ENCODE data around the gene VDR.

VDR gene
- 3.1 to 268 (median 8.5) reads per million in 3 experiments for total RNA-seq

DNA sequence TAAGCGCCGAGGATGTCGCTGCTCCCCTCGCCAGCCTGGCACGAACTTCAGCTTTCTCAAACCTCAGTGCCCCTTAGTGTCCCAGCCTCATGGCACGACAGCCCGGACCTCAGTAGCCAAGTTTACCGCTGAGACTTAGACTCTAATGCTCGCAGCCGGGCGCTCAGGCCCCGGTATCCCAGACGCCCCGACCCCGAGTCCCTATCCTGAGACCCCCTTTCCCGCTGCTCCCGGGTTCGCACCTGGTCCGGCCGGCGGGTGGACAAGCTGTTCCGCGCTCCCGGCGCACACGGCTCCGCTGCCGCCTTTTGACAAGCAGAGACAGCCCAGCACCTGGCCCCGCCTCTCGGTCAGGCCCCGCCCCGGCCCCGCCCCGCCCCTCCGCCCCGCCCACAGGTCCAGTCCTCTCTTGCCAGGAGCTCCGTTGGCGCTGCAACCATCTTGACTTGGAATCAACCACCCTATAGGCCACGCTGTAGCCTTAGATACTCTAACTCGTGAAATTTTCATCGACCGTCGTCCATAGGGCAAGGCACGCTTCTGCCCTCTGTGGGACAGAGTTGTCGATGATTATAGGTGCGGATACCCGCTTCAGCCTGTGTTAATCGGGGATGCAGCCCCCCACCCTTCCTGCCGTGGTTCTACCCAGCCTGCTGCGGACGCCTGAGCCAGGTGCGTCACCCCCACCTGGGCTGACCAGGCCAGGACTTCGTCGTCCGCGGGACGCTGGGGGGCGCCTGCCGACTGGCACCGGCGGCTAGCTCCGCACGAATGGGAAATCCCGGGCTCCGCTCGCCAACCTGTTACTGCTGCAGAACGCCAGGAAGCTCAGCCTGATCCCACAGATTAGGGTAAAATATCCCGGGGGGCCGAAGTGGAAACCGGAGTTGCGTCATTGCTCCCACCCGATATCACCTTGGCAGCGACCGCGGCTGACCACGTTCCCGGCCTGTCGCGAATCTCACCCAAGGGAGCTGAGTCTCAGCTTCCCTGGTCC, at the start of gene VDR:
TSS of gene VDR (minus strand) at position 282 of the 997 bp plus-strand sequence. CDS start 25,881 bp downstream, outside the sequence.
- DNase-seq: peak; percentile 58

DNA sequence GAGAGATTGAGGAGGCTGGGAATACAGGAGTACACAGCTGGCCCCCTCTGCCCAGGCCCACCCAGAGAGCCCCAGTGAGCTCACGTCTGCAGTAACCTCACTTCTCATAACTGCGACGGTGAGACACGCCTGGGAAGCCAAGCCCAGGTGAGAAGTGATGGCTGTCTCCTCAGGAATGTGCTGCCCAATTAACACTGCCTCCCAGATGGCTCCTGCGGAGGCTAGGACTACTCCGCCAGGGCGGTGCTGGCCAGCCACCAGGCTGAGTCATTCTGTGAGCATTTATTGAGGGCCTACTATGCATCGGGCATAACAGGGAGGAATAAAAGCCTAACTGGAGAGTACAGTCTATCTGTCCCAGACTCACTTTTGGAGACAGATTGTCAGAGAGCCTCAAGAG, 49.3 kb upstream of the VDR start:
- DNase-seq: no peak

DNA sequence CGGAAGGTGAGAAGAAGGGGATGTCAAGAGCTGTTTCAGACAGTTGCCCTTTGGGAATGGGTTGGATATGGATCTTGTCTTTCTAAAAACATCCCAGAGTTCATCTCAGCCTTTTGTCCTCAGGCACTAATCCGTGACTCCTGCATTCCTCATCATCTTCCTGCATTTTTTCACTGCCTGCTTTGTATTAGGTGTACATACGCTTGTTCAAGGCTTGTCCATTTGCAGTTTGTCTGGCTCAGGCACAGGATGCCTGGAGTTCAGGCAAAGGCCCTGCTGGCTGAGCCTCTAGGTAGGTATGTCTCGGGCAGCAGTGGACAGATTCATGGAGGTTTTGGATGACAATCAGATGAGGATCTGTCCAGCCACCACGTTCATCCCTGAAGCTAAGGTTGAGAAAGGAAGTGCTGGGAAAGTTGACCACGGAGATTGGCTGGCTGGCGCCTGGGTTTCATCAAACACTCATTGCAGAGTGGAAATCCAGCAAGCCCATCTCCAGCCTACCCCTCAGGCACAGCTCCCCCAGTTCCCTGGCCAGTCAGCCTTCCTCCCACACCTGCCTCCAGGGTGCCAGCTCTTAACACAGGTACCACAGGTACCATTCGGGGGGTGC, 46.2 kb upstream of the VDR start:
- DNase-seq: no peak

DNA sequence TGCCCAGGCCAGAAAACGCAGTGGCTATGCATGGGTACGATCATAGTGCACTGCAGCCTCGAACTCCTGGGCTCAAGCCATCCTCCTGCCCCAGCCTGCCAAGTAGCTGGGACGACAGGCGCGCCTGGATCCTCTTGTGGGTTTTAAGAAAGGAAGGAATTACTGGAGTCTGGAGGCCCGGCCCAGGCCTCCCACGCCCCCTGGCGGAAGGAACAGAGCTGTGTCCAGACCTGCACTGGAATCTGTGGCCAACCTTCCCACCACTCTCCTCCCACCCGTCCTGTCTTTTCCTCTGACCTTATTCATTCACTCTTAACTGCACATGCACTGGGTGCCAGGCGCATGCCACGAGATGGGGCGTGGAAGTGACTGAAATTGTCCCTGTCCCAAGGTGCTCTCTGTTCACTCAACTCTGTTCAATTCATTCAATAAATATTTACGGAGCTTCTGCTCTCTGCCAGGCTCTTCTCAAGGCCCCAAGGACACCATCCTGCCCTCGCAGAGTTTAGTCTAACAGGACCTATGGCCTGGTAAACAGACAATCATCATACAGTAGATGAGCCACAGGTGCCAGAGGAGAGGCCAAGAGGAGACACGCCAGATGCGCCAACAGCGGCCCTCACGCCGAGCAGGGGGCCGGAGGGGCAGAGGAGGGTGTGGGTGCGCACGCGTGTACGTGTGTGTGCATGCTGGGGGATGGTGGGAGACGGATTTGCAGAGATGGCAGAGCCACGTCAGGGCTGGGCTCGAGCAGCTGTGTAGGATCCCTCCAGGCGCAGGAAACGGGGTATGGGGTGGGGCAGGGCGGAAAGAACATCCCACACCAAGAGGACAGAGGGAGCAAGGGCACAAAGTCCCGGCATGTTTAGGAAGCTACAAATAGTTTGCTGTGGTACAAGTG, 44.9 kb upstream of the VDR start:
- peak; percentile 24 for DNase-seq

DNA sequence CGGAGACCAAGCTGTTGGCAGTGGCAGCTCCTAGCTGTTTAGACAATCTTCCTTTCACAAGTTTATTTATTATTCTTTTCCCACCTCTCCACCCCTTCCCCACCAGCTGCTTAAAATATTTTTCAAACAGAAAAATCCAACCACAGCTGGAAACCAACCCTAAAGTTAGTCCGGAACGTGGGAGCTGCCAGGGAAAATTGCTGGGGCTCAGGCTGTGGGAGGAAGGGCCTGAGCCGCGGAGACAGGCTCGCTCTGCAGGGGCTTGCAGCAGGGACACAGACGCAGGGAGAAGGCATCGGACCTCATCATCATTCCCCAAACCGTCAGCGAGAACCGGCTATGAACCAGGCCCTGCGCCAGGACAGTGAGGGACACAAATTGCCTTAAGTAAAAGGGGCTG, 42.5 kb upstream of the VDR start:
- DNase-seq: no peak

DNA sequence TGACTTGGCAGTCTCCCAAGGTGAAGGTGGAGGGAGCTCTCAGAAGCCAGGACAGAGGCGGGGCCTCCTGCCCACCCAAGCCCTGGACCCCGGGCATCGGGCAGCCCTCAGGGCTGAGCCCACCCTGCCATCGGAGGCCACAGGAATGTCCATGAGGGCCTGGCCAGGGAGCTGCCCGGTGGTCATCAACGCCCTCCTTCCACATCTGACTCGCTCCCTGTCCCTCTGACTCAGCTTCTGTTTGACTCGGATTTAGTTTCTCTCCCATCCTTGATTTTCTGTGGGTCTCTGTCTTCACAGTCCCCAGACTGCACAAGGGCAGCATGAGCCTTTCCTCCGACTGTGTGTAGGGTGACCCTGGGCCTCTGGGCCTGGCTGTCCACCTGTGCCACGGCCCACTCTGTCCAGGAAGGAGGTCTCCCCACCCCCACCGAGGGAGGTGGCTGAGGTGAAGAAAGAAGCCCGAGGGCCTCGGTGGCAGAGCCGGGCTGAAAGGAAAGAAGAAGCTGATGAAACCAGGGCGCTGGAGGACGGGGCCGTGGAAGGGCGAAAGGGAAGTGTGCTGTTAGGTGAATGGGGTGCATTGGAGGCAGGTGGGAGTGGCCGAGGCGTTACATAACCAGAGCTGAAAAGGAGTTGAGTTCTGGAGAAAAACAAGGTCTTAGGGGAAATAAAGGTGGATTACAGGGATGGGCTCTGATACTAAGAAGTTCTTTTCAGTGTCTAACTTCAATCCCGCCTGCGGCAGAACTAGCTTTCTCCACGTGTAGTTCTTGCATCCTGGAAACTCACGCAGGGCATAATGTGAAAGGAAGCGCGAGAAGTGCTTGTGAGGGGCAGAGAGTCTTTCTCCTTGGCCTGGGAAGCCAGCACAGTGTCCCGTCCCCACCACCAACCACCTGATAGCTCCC, 41.9 kb upstream of the VDR start:
- no peak for DNase-seq

DNA sequence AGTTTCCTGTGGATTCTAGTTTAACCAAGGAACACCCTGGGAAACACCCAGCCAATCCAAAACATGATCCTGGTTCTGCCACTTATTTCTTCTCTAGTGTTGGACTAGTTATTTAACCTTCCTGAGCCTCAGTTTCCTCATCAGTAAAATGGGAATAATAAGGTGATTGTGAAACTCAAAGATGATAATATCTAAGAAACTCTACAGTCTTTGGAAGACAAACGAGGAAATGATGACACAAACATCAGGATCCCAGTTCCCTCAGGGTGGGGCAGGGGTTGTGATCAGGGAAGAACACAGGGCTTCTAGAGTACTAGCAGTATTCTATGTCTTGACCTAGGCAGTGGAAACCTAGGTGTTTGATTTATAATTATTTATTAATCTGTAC, 40.5 kb upstream of the VDR start:
- DNase-seq: no peak

DNA sequence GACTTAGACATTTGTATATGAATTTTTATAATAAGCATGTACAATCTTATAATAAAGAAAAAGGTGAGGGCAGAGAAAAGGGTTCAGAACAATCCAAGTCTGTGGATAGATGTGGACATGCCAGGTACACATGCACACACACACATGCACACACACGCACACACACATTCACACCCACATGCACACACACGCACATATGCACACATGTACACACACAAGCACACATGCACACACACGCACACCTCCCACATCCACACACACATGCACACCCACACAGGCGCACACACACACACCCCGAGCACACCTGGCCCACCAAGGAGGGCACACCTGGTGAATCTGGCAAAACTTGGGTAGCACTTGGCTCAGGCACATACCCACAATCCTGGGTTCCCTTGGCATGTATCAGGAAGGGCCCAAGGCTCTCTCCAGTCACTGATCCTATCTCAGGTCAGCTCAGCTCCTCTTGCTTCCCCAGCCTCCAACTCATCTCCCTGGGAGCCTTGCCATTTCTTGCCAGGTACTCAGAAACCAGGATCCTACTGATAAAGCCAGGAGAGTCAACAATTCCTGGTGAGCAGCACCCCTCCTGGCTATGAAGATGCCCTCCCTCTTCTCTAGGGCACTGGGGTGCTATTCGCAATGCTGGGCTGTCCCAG, 40.0 kb upstream of the VDR start:
- no peak for DNase-seq

DNA sequence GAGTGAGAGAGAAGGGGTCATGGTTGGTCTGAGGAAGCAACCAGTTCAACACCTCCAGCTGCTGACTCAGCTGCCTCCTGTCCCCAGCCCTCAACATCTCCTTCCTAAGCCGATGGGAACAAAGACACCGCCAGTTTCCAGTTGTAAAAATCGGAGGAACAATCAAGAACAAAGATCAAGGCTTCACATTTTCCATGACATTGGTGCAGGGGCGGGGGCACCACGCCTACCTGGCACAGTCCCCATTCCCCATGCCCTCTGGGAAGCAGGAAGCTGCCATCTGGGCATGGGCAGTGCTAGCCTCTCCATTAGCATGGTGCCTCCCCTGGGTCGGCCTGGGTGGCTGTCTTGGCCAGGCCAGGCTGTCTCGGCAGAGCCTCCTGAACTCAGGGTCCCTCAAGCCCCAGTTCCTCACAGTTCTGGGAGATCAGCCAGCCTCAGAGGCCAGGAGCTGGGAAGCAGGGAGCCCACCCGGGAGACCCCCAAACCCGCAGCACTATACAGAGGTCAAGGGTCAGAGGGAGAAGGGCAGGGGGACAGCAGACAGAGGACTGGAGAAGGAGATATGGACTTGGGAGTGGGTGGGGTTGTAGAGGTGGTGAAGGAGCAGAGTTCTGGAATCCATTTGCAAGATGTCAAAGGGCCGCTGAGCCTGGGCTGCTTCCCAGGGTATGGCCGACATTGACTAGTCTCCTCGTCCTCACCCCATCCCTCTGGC, 39.0 kb upstream of the VDR start:
- no peak for DNase-seq

DNA sequence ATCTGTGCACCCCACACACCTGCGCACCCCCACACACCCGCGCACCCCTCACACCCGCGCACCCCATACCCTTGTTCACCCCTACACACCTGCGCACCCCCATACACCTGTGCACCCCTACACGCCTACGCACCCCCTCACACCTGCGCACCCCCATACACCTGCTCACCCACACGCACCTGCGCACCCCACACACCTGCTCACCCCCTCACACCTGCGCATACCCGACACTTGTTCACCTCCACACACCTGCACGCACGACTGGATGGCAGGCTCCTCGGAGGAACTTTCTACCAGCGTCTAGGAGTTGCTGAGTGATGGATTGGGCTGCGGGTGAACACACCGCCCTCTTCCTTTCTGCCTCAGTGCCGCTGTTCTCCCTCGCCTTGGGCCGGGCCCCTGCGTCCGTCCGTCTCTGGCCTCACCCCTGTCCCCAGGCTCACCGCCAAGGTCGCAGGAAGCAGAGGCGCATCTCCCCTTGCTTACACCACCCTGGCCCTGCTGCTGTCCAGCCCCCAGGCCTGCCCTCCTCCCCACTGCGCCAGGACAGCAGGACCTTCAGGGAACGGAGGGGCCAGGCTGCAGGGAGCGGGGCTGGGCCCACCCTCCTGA, 37.9 kb upstream of the VDR start:
- no peak for DNase-seq

DNA sequence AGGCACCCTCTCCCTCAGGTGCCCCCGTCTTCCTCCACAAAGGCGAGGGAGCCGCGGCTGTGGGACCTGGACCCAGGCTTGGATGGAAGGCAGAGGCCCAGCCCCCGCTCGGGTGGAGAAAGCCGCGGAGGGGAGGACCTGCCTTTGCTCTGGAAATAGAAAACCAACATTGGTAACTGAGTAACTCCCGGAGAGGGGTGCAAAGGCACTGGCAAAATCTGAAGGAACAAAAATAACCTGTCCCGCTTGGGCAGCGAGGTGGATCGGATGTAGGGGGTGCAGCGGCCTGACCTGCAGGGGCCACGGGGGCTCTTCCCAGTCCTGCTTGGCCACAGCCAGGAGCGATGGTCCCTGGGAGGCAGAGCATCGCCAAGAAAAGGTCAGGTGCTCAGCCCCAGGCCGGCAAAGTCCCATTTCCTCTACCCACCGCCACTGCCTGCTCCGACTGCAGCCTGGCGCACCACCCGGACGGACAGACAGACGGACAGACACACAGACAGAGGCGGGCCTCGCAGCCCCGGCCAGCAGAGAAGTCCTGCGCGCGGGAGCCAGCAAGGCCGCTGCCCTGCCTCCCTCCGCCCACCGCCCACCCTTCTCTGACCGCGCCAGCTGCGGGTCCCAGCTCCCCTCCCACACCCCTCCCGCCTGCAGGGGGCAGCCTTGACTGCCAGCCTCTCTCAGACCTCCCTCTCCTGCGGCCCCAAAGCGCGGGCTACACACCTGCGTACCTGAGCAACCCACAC, 37.2 kb upstream of the VDR start:
- DNase-seq: no peak

DNA sequence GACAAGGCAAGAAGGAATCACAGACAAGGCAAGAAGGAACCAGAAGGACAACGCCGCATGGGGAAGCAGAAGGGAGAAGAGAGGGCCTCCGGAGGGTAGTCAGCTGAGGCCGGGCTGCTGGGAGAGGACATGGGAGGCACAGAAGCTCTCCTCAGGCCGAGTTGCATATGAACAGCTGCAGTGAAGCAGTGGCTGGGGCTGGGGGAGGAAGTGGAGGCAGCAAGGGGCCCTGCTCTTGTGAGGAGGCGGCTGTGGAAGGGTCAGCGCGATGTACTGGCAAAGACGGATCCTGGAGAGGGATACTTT, 36.6 kb upstream of the VDR start:
- DNase-seq: no peak

DNA sequence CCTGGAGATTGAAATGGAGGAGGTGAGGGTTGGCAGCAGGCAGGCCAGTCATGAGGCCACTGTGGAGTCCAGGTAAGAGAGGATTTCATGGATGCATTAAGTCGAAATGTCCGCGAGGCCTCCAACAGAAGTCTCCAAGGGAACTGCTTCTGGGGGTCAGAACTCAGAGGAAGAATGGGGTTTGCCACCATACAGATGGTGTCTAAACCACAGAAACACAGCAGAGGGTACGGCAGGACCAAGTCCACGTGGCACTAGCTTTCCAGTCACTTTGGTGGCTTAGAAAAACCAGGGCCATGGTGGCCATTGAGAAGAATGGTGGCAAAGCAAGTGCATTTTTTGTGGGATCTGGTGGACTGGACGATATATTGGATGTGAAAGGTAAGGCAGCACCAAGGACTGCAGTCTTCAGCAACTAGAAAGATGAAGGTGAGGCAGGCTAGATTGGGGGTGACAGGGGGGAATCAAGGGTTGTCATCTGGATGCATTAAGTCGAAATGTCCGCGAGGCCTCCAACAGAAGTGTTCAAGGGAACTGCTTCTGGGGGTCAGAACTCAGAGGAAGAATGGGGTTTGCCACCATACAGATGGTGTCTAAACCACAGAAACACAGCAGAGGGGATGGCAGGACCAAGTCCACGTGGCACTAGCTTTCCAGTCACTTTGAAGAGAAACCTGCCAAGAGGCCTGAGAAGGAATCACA, 36.1 kb upstream of the VDR start:
- DNase-seq: no peak

DNA sequence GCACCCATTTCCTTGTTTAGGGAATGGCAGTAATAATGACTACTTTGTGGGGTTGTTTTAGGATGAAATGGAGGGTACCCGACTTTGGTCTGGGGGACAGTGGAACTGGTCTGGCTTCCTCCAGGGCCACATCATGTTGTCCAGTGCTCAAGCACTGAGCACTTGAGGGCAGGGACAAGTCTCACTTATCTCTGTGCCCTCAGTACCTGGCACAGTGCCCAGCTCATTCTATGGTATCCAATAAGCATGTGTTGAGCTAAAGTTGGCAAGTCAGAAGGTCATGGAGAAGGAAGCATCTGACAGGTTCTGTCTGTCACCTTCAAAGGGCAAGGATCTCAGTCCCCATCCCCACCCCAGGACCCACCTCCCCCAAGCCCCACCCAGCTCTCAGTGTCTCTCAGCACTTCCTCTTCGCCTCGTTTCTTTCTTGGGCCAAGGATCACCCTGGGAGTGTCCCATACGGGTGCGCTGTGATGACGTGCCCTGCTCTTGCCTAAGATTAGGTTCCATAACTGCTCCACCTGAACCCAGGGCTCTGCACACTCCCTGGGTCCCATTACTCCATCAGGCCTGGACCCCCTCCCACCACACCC, 34.3 kb upstream of the VDR start:
- DNase-seq: no peak

DNA sequence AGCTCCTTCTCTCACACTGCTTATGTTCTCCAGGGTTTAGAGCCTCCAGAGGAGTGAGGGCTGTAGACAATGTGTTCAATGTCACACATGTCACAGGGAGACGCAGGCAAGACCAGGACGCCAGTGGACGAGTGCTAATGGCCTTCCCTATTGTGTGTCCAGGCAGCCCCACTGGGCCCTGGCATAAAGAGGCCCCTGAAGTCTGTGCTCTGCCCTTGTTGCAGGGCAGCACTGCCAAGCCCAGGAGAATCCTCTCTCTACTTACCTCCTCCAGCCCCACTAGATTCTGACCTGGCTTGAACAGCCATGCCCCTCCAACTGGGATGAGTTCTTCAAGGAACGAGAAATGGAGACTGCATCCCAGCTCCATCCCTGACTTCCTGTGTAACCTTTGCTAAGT, 33.8 kb upstream of the VDR start:
- no peak for DNase-seq

DNA sequence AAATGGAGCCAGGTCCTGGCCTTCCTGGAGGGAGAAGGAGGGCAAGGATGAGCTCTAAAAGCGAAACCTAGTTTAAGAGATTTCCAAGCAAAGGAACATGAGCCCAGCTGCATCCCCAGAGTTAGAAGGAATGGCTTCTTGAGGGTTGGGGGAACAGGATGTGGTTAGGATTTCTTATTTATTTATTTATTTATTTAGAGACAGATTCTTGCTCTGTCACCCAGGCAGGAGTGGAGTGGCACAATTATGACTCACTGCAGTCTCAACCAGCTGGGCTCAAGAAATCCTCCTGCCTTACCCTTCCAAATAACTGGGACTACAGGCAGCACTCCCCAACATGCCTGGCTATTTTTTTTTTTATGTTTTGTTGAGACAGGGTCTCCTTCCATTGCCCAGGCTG, 33.3 kb upstream of the VDR start:
- DNase-seq: no peak

DNA sequence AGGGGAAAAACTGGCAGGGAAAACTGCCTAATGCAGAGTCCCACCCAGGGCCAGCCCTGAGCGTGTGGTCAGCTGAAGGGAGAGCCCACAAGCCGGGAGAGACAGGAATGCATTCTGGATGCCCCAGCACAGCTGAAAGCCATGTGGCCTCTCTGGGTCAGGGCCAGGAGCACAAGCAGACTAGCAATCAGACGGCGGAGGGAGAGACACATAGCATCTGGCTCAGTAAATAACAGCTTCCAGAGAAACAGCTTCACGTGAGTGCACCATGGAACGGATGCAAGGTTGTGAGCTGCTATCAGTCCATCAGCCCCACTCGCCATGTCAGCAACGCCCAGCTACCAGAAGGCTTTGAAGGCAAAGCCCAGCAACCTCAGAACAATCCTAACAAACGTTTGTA, 30.4 kb upstream of the VDR start:
- DNase-seq: no peak

DNA sequence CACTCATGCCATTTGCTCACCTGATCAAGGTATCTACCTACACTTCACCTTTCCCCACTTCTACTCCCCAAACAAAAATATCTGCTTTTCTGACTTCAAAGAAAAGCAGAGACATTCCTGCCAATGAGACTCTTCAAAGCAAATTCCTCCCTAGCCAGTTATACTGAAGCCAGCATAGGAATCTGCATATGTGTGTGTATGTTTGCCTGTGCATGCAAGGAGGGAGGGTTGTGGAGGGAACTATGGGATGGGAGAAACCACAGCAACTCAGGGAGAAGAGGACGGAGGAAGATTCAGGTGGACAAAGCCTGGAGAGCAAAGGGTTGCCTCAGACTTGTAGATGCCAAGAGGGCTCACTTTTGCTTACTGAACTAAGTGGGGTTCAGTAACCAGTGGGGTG, 26.4 kb upstream of the VDR start:
- DNase-seq: no peak

DNA sequence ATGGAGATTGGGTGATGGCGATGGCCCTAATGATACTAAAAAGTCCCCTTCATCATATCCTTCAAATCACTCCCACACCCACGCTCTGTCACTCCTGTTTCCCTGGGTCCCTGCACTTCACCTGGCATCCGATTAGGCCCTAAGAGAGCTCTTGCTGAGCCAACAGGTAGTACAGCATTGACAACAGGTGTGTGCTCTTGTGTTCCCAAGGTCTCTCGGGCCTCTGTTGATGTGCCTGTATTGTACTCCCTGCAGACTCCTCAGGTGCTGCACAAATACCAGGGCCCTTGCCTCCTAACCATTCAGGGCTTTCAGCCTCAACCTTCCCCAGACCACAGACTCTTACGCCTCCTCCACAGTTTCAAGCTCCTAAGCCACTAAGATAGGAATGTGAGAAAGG, 25.8 kb upstream of the VDR start:
- DNase-seq: no peak
